HepG2 (cell line): ENCODE measurements around the gene SYCP2L. TPM values are rescaled to one million over a fixed set of nuclear protein-coding genes. Genes with fewer than 3 reads are reported as not detected.
A peak's percentile ranks its signal among the peaks of the same experiment; 100 is the strongest.

Experiments
- CREB1 ChIP-seq, 2 experiments: fragments of 450-650 bp in 1 of 2; IDR thresholded peaks; 2 replicates each; pipeline ENCODE4 v1.6.1; 2016 to 2017; ENCODE audit warnings: control low read depth in 1 of 2, mild to moderate bottlenecking in 1 of 2, missing compliant biosample characterization in 1 of 2, missing genetic modification characterization in 1 of 2
- FOSL2 ChIP-seq: sonication (generic); formaldehyde crosslinking; IDR thresholded peaks from 2 replicates; pipeline ENCODE4 v1.4.0; 2020; ENCODE audit warnings: missing genetic modification reagents
- FOXO1 ChIP-seq: sonication (generic); formaldehyde crosslinking; IDR thresholded peaks from 2 replicates; pipeline ENCODE4 v1.4.0; 2020; ENCODE audit warnings: missing genetic modification reagents
- LCORL ChIP-seq, 2 experiments: fragments of 450-650 bp in 1 of 2; sonication (generic) in 1 of 2; formaldehyde crosslinking in 1 of 2; IDR thresholded peaks; 2 replicates each; pipeline versions ENCODE4 v1.5.0 to v1.6.1; 2017 to 2020; ENCODE audit warnings: antibody characterized with exemption in 1 of 2, missing genetic modification reagents in 1 of 2
- MXD4 ChIP-seq: IDR thresholded peaks from 2 replicates; pipeline ENCODE4 v1.6.1; 2016; ENCODE audit warnings: mild to moderate bottlenecking, missing biosample characterization, missing genetic modification reagents
- NFKBIZ ChIP-seq: IDR thresholded peaks from 2 replicates; pipeline ENCODE4 v1.6.1; 2018; ENCODE audit warnings: missing genetic modification reagents, missing compliant biosample characterization
- PITX1 ChIP-seq: sonication (generic); formaldehyde crosslinking; IDR thresholded peaks from 2 replicates; pipeline ENCODE4 v1.5.1; 2020; ENCODE audit warnings: mild to moderate bottlenecking, missing genetic modification reagents
- SMC3 ChIP-seq: IDR thresholded peaks from 2 replicates; pipeline ENCODE4 v1.6.1; 2011; ENCODE audit warnings: low read length, improper control_type of control experiment
- SOX13 ChIP-seq, 3 experiments: fragments of 450-650 bp in 1 of 3; sonication (generic) in 1 of 3; formaldehyde crosslinking in 1 of 3; IDR thresholded peaks in 2 of 3; conservative IDR thresholded peaks in 1 of 3; 2 replicates each; pipeline versions ENCODE4 v1.5.0 to v1.6.1; 2016 to 2020; ENCODE audit warnings: antibody characterized with exemption in 1 of 3, mild to moderate bottlenecking in 1 of 3, missing compliant biosample characterization in 1 of 3, missing genetic modification reagents in 1 of 3, moderate library complexity in 1 of 3
- SOX5 ChIP-seq: IDR thresholded peaks from 2 replicates; pipeline ENCODE4 v1.6.1; 2016; ENCODE audit warnings: borderline replicate concordance
- TARDBP ChIP-seq: sonication (generic); formaldehyde crosslinking; IDR thresholded peaks from 2 replicates; pipeline ENCODE4 v1.8.0; 2022; ENCODE audit warnings: mild to moderate bottlenecking, missing genetic modification reagents
- ZNF124 ChIP-seq: sonication (generic); formaldehyde crosslinking; IDR thresholded peaks from 2 replicates; pipeline ENCODE4 v1.4.0; 2020; ENCODE audit warnings: missing genetic modification reagents
- ZNF205 ChIP-seq: IDR thresholded peaks from 2 replicates; pipeline ENCODE4 v1.6.1; 2018; ENCODE audit warnings: missing biosample characterization, missing genetic modification reagents
- ZNF350 ChIP-seq: sonication (generic); formaldehyde crosslinking; IDR thresholded peaks from 2 replicates; pipeline ENCODE4 v1.4.0; 2020; ENCODE audit warnings: mild to moderate bottlenecking, low read depth, missing genetic modification reagents, borderline replicate concordance
- ZNF501 ChIP-seq: sonication (generic); formaldehyde crosslinking; IDR thresholded peaks from 2 replicates; pipeline ENCODE4 v1.5.1; 2020; ENCODE audit warnings: mild to moderate bottlenecking, moderate library complexity, missing genetic modification reagents
- ZNF788 ChIP-seq: sonication (generic); formaldehyde crosslinking; IDR thresholded peaks from 2 replicates; pipeline ENCODE4 v1.5.0; 2020; ENCODE audit warnings: mild to moderate bottlenecking, missing genetic modification reagents, borderline replicate concordance
- polyA plus RNA-seq, 8 experiments: library from polyadenylated mRNA; depleted of rRNA in 3 of 8; stranded (reverse) in 7 of 8; unstranded in 1 of 8; fragments of >200 nt; fragmentation: Illumina TruSeq in 4 of 8; extraction: Trizol in 4 of 8; gene quantifications; 2 replicates each; pipeline versions ENCODE4 v1.2.1 to v1.2.3, GENCODE V29; 2011 to 2016; ENCODE audit warnings: low read depth in 4 of 8, missing spikeins in 1 of 8, mixed read lengths in 1 of 8; ENCODE audit not compliant: insufficient read depth in 1 of 8
- total RNA-seq, 5 experiments: library from RNA; depleted of rRNA; stranded (reverse); fragments of >200 nt; fragmentation: Illumina TruSeq; extraction: Trizol; gene quantifications; 2 replicates each; pipeline ENCODE4 v1.2.3, GENCODE V29; 2016; ENCODE audit warnings: low read depth in 1 of 5
- TF ChIP-seq, protein P1 (sequence below): sonication (generic); formaldehyde crosslinking; IDR thresholded peaks from 2 replicates; pipeline ENCODE4 v1.4.0; 2020; ENCODE audit warnings: missing genetic modification reagents
- TF ChIP-seq, protein P2 (sequence below): sonication (generic); formaldehyde crosslinking; IDR thresholded peaks from 2 replicates; pipeline ENCODE4 v1.5.0; 2020; ENCODE audit warnings: mild to moderate bottlenecking, missing genetic modification reagents
- TF ChIP-seq, protein P3 (sequence below): sonication (generic); formaldehyde crosslinking; IDR thresholded peaks from 2 replicates; pipeline ENCODE4 v1.4.0; 2020; ENCODE audit warnings: missing genetic modification reagents
- TF ChIP-seq, protein P4 (sequence below), 2 experiments: sonication (generic) in 1 of 2; formaldehyde crosslinking in 1 of 2; IDR thresholded peaks; 2 replicates each; pipeline versions ENCODE4 v1.4.0 to v1.6.1; 2018 to 2020; ENCODE audit warnings: missing genetic modification reagents in 2 of 2, borderline replicate concordance in 1 of 2, low read depth in 1 of 2, mild to moderate bottlenecking in 1 of 2, missing biosample characterization in 1 of 2

The SYCP2L gene
- total and polyA plus RNA-seq, 2 of the 13 experiments (the other 11 are each of a cell fraction or from before 2014, with no cell fraction given) = 0.22 to 0.54 TPM

DNA sequence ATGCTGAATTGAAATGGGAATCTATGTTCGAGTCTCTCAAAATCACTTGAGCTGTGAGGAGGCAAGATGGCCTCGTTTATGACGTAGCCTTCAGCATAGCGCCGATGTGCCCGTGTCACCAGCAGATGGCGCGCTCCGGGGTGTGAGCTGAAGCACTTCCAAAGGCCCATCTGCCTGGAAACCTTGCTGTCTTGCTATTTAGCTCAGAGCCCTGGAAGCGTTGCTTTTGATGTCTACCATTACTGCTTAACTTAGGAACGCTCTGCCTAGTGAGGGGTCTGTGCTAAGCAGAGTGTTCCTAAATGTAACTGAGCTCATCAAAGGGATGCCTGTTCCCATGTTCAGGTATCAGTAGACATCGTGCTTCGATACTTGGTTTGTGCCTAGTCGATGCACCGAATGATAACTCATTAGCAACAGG, 67.7 kb downstream of the SYCP2L start (continued):
- TF ChIP-seq, protein P1, sequence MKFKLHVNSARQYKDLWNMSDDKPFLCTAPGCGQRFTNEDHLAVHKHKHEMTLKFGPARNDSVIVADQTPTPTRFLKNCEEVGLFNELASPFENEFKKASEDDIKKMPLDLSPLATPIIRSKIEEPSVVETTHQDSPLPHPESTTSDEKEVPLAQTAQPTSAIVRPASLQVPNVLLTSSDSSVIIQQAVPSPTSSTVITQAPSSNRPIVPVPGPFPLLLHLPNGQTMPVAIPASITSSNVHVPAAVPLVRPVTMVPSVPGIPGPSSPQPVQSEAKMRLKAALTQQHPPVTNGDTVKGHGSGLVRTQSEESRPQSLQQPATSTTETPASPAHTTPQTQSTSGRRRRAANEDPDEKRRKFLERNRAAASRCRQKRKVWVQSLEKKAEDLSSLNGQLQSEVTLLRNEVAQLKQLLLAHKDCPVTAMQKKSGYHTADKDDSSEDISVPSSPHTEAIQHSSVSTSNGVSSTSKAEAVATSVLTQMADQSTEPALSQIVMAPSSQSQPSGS = peak; percentile 96
- TF ChIP-seq, protein P2, sequence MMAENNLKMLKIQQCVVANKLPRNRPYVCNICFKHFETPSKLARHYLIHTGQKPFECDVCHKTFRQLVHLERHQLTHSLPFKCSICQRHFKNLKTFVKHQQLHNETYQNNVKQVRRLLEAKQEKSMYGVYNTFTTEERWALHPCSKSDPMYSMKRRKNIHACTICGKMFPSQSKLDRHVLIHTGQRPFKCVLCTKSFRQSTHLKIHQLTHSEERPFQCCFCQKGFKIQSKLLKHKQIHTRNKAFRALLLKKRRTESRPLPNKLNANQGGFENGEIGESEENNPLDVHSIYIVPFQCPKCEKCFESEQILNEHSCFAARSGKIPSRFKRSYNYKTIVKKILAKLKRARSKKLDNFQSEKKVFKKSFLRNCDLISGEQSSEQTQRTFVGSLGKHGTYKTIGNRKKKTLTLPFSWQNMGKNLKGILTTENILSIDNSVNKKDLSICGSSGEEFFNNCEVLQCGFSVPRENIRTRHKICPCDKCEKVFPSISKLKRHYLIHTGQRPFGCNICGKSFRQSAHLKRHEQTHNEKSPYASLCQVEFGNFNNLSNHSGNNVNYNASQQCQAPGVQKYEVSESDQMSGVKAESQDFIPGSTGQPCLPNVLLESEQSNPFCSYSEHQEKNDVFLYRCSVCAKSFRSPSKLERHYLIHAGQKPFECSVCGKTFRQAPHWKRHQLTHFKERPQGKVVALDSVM (CRISPR knock-in tag) = no peak
- TF ChIP-seq PITX1 (CRISPR knock-in tag) (no peak; the same call in 1 of the 2 replicates), ZNF501 (CRISPR knock-in tag) (peak; percentile 89), FOSL2 (CRISPR knock-in tag) (peak; percentile 75), NFKBIZ (0 out of 2 replicates have a peak, but pooled peaks have one; percentile 30), ZNF350 (peak; percentile 69; the same call in 1 of the 2 replicates), ZNF205 (CRISPR knock-in tag) (peak; percentile 50; the same call in 1 of the 2 replicates), SOX5 (CRISPR knock-in tag) (peak; percentile 56), ZNF124 (CRISPR knock-in tag) (peak; percentile 86), SMC3 (peak; percentile 98), TARDBP (peak; percentile 75; the same call in 1 of the 2 replicates), LCORL (IDR thresholded peaks at IDR 0.05) (no peak), LCORL (CRISPR knock-in tag; IDR thresholded peaks at IDR 0.05) (peak; percentile 92), SOX13 (IDR thresholded peaks at IDR 0.05) (no peak), SOX13 (CRISPR knock-in tag; conservative IDR thresholded peaks at IDR 0.05 in 1 of 2, IDR thresholded peaks at IDR 0.05 in 1 of 2) (0 out of 4 replicates have a peak, but pooled peaks of 1 of the 2 experiments have one; percentile 31), FOXO1 (peak; percentile 75), CREB1 (IDR thresholded peaks at IDR 0.05) (peak; percentile 92), CREB1 (CRISPR knock-in tag; IDR thresholded peaks at IDR 0.05) (peak; percentile 91), ZNF788 (peak; percentile 79; the same call in 1 of the 2 replicates), MXD4 (CRISPR knock-in tag) (0 out of 2 replicates have a peak, but pooled peaks have one; percentile 66)
- TF ChIP-seq, protein P3, sequence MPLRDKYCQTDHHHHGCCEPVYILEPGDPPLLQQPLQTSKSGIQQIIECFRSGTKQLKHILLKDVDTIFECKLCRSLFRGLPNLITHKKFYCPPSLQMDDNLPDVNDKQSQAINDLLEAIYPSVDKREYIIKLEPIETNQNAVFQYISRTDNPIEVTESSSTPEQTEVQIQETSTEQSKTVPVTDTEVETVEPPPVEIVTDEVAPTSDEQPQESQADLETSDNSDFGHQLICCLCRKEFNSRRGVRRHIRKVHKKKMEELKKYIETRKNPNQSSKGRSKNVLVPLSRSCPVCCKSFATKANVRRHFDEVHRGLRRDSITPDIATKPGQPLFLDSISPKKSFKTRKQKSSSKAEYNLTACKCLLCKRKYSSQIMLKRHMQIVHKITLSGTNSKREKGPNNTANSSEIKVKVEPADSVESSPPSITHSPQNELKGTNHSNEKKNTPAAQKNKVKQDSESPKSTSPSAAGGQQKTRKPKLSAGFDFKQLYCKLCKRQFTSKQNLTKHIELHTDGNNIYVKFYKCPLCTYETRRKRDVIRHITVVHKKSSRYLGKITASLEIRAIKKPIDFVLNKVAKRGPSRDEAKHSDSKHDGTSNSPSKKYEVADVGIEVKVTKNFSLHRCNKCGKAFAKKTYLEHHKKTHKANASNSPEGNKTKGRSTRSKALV (CRISPR knock-in tag) = no peak
- TF ChIP-seq, protein P4, sequence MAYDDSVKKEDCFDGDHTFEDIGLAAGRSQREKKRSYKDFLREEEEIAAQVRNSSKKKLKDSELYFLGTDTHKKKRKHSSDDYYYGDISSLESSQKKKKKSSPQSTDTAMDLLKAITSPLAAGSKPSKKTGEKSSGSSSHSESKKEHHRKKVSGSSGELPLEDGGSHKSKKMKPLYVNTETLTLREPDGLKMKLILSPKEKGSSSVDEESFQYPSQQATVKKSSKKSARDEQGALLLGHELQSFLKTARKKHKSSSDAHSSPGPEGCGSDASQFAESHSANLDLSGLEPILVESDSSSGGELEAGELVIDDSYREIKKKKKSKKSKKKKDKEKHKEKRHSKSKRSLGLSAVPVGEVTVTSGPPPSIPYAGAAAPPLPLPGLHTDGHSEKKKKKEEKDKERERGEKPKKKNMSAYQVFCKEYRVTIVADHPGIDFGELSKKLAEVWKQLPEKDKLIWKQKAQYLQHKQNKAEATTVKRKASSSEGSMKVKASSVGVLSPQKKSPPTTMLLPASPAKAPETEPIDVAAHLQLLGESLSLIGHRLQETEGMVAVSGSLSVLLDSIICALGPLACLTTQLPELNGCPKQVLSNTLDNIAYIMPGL (CRISPR knock-in tag; IDR thresholded peaks at IDR 0.05; ENCODE audit: borderline replicate concordance in 1 of 2, low read depth in 1 of 2) = peak; percentile 74 to 95
